Measurements from ENCODE around the gene MGRN1.
"Not testable (repeated sequence)": the region's sequence is repeated elsewhere in the genome, so short reads cannot be mapped to it uniquely, and the experiment has no call there.

DNA sequence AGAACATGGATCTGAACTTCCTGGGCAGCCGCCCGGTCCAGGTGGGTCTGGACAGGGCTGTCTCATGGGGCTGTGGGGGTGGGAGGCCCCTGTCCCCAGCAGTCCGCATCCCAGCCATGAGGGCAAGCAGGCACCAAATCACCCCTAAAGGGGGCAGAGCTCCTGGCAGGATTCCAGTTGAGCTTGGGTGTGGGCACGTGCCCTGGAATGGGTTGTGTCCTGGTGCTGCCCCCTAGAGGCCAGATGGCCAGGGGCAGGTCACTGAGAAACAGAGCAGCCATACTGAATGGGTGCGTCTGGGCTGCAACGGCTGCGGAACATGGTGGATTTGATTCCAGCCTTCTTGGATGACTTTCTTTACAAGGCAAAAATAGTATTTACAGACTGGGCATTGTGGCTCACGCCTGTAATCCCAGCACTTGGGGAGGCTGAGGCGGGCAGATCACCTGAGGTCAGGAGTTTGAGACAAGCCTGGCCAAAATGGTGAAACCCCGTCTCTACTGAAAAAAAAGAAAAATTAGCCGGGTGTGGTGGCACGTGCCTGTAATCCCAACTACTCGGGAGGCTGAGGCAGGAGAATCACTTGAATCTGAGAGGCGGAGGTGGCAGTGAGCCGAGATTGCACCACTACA, 25.9 kb downstream of the MGRN1 start:
- not testable (repeated sequence) for TF ChIP-seq EZH2 (IDR thresholded peaks at IDR 0.05; ENCODE audit: insufficient read depth, poor library complexity, severe bottlenecking); EZH2phosphoT487 (IDR thresholded peaks at IDR 0.05; ENCODE audit: insufficient read depth, low read depth)

Measured in GM23248 (cell line).